Esophagus muscularis mucosa (tissue), 4 donors: ENCODE measurements around the gene SENP7. TPM values are rescaled to one million over a fixed set of nuclear protein-coding genes. Genes with fewer than 3 reads are reported as not detected.
"Not testable (repeated sequence)": the region's sequence is repeated elsewhere in the genome, so short reads cannot be mapped to it uniquely, and the experiment has no call there.

Experiments used
- DNase-seq: peaks from one replicate; pipeline ENCODE4 v3.0.0-alpha.2; 2017; ENCODE audit errors: extremely low spot score
- H3K27ac ChIP-seq, 4 donors: fragments of 200-600 bp; sonication (generic); replicated peaks in 1 of 4; 1 replicate in 3 of 4; 2 replicates in 1 of 4; pipeline ENCODE4 v1.5.1; 2016 to 2019; ENCODE audit warnings: mild to moderate bottlenecking in 1 of 4
- H3K27me3 ChIP-seq, 4 donors: fragments of 200-600 bp; sonication (generic); one replicate each; pipeline versions ENCODE4 v1.5.1 to v1.6.0; 2016 to 2019
- H3K36me3 ChIP-seq, 4 donors: fragments of 200-600 bp; sonication (generic); one replicate each; pipeline ENCODE4 v1.5.1; 2016 to 2019
- H3K4me1 ChIP-seq, 4 donors: fragments of 200-600 bp; sonication (generic); one replicate each; pipeline ENCODE4 v1.5.1; 2016 to 2019
- H3K4me3 ChIP-seq, 4 donors: fragments of 200-600 bp; sonication (generic); 1 replicate in 2 of 4; 2 replicates in 2 of 4; pipeline ENCODE4 v1.5.1; 2016 to 2019; ENCODE audit warnings: mild to moderate bottlenecking in 4 of 4, moderate library complexity in 1 of 4
- H3K9me3 ChIP-seq, 4 donors: fragments of 200-600 bp; sonication (generic); 1 replicate in 3 of 4; 2 replicates in 1 of 4; pipeline ENCODE4 v1.5.1; 2016 to 2019
- EP300 ChIP-seq: sonication (generic); formaldehyde crosslinking; IDR thresholded peaks from one replicate; pipeline ENCODE4 v1.6.1; 2017; ENCODE audit warnings: antibody characterized with exemption
- POLR2A ChIP-seq: fragments of 450-650 bp; IDR thresholded peaks from one replicate; pipeline ENCODE4 v1.6.1; 2017; ENCODE audit warnings: antibody characterized with exemption, moderate library complexity, mild to moderate bottlenecking, low read depth
- POLR2AphosphoS5 ChIP-seq, 2 donors: sonication (generic); formaldehyde crosslinking; IDR thresholded peaks; one replicate each; pipeline ENCODE4 v1.6.1; 2017; ENCODE audit warnings: antibody characterized with exemption in 2 of 2
- WGBS: methylation state at CpG from one replicate; pipeline ENCODE4 v1.1.5; 2018; 5-methylcytosine and 5-hydroxymethylcytosine counted together
- intact Hi-C: fragments of 100-400 bp; cut with DNase I; formaldehyde crosslinking; loops from one replicate; pipeline ENCODE4 v1.15.1; 2023
- total RNA-seq, 4 donors: library from RNA; depleted of rRNA; stranded (reverse); fragments of >200 nt; gene quantifications; one replicate each; pipeline versions ENCODE4 v1.1.0 to v1.2.1, GENCODE V29; 2016
- TF ChIP-seq, protein P1 (sequence below), 3 experiments: fragments of 200-600 bp in 2 of 3; fragments of 450-650 bp in 1 of 3; sonication (generic) in 2 of 3; IDR thresholded peaks; one replicate each; pipeline ENCODE4 v1.5.1; 2017 to 2019; ENCODE audit warnings: antibody characterized with exemption in 3 of 3, mild to moderate bottlenecking in 2 of 3, moderate library complexity in 1 of 3

Gene SENP7
- total RNA-seq, 4 donors from 2014 or later: 13.7 to 23.3 (median 15.9) TPM

DNA sequence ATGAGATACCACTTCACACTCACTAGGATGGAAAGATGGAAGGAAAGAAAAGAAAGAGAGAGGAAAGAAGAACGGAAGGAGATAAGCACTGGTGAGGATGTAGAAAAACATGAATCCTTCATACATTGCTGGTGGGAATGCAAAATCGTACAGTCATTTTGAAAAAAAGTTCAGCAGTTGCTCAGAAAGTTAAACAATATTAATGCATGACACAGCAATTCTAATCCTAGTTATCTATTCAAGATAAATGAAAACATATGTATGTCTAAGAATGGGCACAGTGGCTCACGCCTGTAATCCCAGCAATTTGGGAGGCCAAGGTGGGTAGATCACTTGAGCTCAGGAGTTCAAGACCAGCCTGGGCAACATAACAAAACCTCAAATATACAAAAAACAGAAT, 59.1 kb downstream of the SENP7 start:
- intact Hi-C loops: no loop called here
- Histone ChIP-seq H3K36me3 (peaks cover 0 to 15% (median 5%) of the 10 kb centered on the region in 4 donors), H3K4me3 (no peak overlapping the region), H3K9me3 (no peaks in the 10 kb centered on the region), H3K4me1 (no peaks in the 10 kb centered on the region), H3K27me3 (no peaks in the 10 kb centered on the region), H3K27ac (no peak overlapping the region)
- TF ChIP-seq POLR2AphosphoS5 (IDR thresholded peaks at IDR 0.05) (no peak), POLR2A (no peak), EP300 (no peak)
- TF ChIP-seq, protein P1, sequence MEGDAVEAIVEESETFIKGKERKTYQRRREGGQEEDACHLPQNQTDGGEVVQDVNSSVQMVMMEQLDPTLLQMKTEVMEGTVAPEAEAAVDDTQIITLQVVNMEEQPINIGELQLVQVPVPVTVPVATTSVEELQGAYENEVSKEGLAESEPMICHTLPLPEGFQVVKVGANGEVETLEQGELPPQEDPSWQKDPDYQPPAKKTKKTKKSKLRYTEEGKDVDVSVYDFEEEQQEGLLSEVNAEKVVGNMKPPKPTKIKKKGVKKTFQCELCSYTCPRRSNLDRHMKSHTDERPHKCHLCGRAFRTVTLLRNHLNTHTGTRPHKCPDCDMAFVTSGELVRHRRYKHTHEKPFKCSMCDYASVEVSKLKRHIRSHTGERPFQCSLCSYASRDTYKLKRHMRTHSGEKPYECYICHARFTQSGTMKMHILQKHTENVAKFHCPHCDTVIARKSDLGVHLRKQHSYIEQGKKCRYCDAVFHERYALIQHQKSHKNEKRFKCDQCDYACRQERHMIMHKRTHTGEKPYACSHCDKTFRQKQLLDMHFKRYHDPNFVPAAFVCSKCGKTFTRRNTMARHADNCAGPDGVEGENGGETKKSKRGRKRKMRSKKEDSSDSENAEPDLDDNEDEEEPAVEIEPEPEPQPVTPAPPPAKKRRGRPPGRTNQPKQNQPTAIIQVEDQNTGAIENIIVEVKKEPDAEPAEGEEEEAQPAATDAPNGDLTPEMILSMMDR (IDR thresholded peaks at IDR 0.05): no peak
- WGBS: 95% methylated on average over 3 of the region's 3 CpGs
- no peak for DNase-seq

DNA sequence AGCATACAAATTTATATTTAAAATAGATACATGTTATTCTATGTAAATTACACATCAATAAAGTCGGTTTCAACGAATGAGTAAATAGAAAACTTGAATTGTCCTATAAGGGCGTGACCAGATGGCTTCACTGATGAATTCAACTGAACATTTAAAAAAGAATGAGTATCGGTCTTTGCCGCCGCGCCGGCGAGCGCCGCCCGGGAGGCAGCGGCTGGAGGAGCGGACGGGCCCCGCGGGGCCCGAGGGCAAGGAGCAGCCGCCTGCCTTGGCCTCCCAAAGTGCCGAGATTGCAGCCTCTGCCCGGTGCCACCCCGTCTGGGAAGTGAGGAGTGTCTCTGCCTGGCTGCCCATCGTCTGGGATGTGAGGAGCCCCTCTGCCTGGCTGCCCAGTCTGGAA, 74.4 kb downstream of the SENP7 start:
- DNase-seq, intact Hi-C loops, H3K36me3 ChIP-seq, H3K27ac ChIP-seq, H3K27me3 ChIP-seq, H3K4me3 ChIP-seq, H3K4me1 ChIP-seq, H3K9me3 ChIP-seq: not testable (repeated sequence)
- 95% methylated on average over 16 of the region's 23 CpGs for WGBS

- 100% methylated on average over 1 of the region's 1 CpG for WGBS
- Histone ChIP-seq H3K27me3 (no peaks in the 10 kb centered on the region), H3K36me3 (no peaks in the 10 kb centered on the region), H3K27ac (no peak overlapping the region), H3K4me3 (no peak overlapping the region), H3K9me3 (no peaks in the 10 kb centered on the region), H3K4me1 (no peaks in the 10 kb centered on the region)
- TF ChIP-seq POLR2A (no peak), EP300 (no peak), POLR2AphosphoS5 (IDR thresholded peaks at IDR 0.05) (no peak)
- TF ChIP-seq, protein P1 (IDR thresholded peaks at IDR 0.05): no peak
- intact Hi-C loops: no loop called here
- DNase-seq: no peak
These were observed 79.4 kb downstream of the SENP7 start for GRCh38 chr3:101433652-101434051.

GRCh38 chr3:101423984-101424888, 88.8 kb downstream of the SENP7 start:
- no peaks in the 10 kb centered on the region for H3K9me3 ChIP-seq
- WGBS: 94% methylated on average over 4 of the region's 11 CpGs
- peaks cover 0 to 2% (median 1%) of the 10 kb centered on the region in 4 donors for H3K4me1 ChIP-seq
- no peak for TF ChIP-seq EP300
- TF ChIP-seq POLR2AphosphoS5 (IDR thresholded peaks at IDR 0.05): no peak
- TF ChIP-seq, protein P1 (IDR thresholded peaks at IDR 0.05): no peak
- no peak for TF ChIP-seq POLR2A
- H3K27me3 ChIP-seq: no peaks in the 10 kb centered on the region
- intact Hi-C loops: no loop called here
- no peak overlapping the region for H3K27ac ChIP-seq
- DNase-seq: no peak
- H3K4me3 ChIP-seq: no peak overlapping the region
- no peaks in the 10 kb centered on the region for H3K36me3 ChIP-seq

DNA sequence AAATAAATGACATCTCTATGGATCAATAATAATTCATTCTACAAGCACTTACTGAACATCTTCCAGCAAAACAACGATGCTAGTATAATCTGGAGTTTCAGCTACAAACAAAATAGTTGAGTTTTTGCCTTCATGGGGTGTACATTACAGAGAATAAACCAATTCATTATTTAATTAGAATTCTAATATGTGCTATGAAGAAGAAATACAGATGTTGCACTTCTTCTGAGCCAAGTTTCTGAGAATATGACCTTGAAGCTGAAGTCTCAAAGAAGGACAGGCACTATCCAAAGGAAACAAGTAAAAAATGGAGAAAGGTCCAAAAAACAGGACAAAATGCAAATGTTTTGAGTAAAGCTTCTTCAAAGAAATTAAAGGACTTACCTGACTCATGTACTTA, 94.2 kb downstream of the SENP7 start:
- no peak overlapping the region for H3K4me3 ChIP-seq
- no peaks in the 10 kb centered on the region for H3K27me3 ChIP-seq
- no peaks in the 10 kb centered on the region for H3K9me3 ChIP-seq
- no peak for DNase-seq
- H3K27ac ChIP-seq: no peak overlapping the region
- TF ChIP-seq POLR2AphosphoS5 (IDR thresholded peaks at IDR 0.05): no peak
- TF ChIP-seq EP300: no peak
- TF ChIP-seq, protein P1 (IDR thresholded peaks at IDR 0.05): no peak
- TF ChIP-seq POLR2A: no peak
- peaks cover 0 to 2% (median 0%) of the 10 kb centered on the region in 4 donors for H3K4me1 ChIP-seq
- WGBS: 75% methylated on average over 1 of the region's 1 CpG
- intact Hi-C loops: no loop called here
- peaks cover 0 to 6% (median 0%) of the 10 kb centered on the region in 4 donors for H3K36me3 ChIP-seq
